HCT116 (cell line): Measurements from ENCODE around the gene RHEX. TPM values are rescaled to one million over a fixed set of nuclear protein-coding genes. Genes with fewer than 3 reads are reported as not detected.

Experiments used
- ATAC-seq: fragments of 200-7000 bp; cut with Tn5 transposase; 2 replicates; pipeline ENCODE4 v1.9.1; 2020; ENCODE audit warnings: mild to moderate bottlenecking, moderate library complexity
- BruUV-seq: library from RNA; stranded (reverse); fragments of 400-500 nt; replicated peaks from 2 replicates; lab custom pipeline; 2021; lab: Mats Ljungman, UMichigan
- CTCF ChIA-PET: fragments of 300-600 bp; sonication (Branson Sonifier 250); formaldehyde crosslinking; loops from one replicate; lab custom pipeline; 2021; ENCODE audit warnings: antibody characterized with exemption; lab: Charles Lee
- POLR2A ChIA-PET: fragments of 300-600, 350-600 bp; sonication (Branson Sonifier 250); formaldehyde crosslinking; loops from one replicate; lab custom pipeline; 2021; ENCODE audit warnings: antibody characterized with exemption; lab: Charles Lee
- RAD21 ChIA-PET, 2 experiments: fragments of 300-600 bp; sonication (Branson Sonifier 250); formaldehyde crosslinking; loops; one replicate each; lab custom pipeline; 2023; ENCODE audit warnings: low total read pairs in 2 of 2; ENCODE audit not compliant: uncharacterized antibody in 2 of 2, unreplicated experiment in 2 of 2, low non-redundant PET in 1 of 2; lab: Charles Lee
- DNase-seq: peaks from one replicate; pipeline ENCODE4 v3.0.0-alpha.2; 2010; ENCODE audit warnings: low read depth, low spot score
- H2AFZ ChIP-seq: fragments of 200-600 bp; shearing (Covaris generic), sonication (generic); 2 replicates; pipeline ENCODE4 v1.6.1; 2017; ENCODE audit warnings: low read depth, mixed run types, mixed read lengths, antibody characterized with exemption, low read length; ENCODE audit not compliant: poor library complexity, severe bottlenecking
- H3K27ac ChIP-seq: 2 replicates; pipeline ENCODE4 v1.5.1; 2012; ENCODE audit warnings: low read depth, low read length
- H3K27me3 ChIP-seq: fragments of 200-600 bp; sonication (generic); 2 replicates; pipeline ENCODE4 v1.6.1; 2016; ENCODE audit warnings: mixed run types, low read length, mixed read lengths; ENCODE audit not compliant: insufficient read depth
- H3K36me3 ChIP-seq, 2 experiments: fragments of 200-500 bp in 1 of 2; fragments of 200-600 bp in 1 of 2; sonication (Bioruptor generic) in 1 of 2; sonication (generic) in 1 of 2; 2 replicates each; pipeline versions ENCODE4 v1.5.1 to v1.6.1; 2014 to 2016; ENCODE audit warnings: low read length in 2 of 2, inconsistent platforms in 1 of 2, mixed read lengths in 1 of 2, mixed run types in 1 of 2; ENCODE audit not compliant: insufficient read depth in 2 of 2, control insufficient read depth in 1 of 2
- H3K4me1 ChIP-seq, 2 experiments: fragments of 200-600 bp in 1 of 2; sonication (generic) in 1 of 2; 2 replicates each; pipeline versions ENCODE4 v1.5.1 to v1.6.1; 2012 to 2017; ENCODE audit warnings: low read length in 2 of 2, inconsistent platforms in 1 of 2, mild to moderate bottlenecking in 1 of 2, mixed read lengths in 1 of 2, mixed run types in 1 of 2, moderate library complexity in 1 of 2; ENCODE audit not compliant: insufficient read depth in 2 of 2, control insufficient read depth in 1 of 2
- H3K4me2 ChIP-seq: fragments of 200-600 bp; sonication (generic); 2 replicates; pipeline ENCODE4 v1.6.1; 2017; ENCODE audit warnings: mixed run types, low read length, mixed read lengths
- H3K4me3 ChIP-seq, 2 experiments: fragments of 200-600 bp in 1 of 2; sonication (generic) in 1 of 2; replicated peaks in 1 of 2; 2 replicates each; pipeline ENCODE4 v1.5.1; 2011 to 2016; ENCODE audit warnings: low read length in 2 of 2, control low read depth in 1 of 2, low read depth in 1 of 2, mild to moderate bottlenecking in 1 of 2, mixed read lengths in 1 of 2, mixed run types in 1 of 2
- H3K79me2 ChIP-seq: fragments of 200-600 bp; sonication (generic); 2 replicates; pipeline ENCODE4 v1.6.1; 2017; ENCODE audit warnings: mild to moderate bottlenecking, mixed run types, low read length, moderate library complexity, mixed read lengths; ENCODE audit not compliant: insufficient read depth
- H3K9ac ChIP-seq: fragments of 200-600 bp; sonication (generic); 2 replicates; pipeline ENCODE4 v1.6.1; 2016; ENCODE audit warnings: low read length, mixed read lengths
- H3K9me2 ChIP-seq: fragments of 200-600 bp; sonication (generic), shearing (Covaris generic); 2 replicates; pipeline ENCODE4 v1.6.1; 2017; ENCODE audit warnings: mixed run types, mild to moderate bottlenecking, moderate library complexity; ENCODE audit not compliant: insufficient read depth
- H3K9me3 ChIP-seq, 2 experiments: fragments of 200-500 bp in 1 of 2; fragments of 200-600 bp in 1 of 2; sonication (Bioruptor generic) in 1 of 2; sonication (generic) in 1 of 2; 2 replicates each; pipeline ENCODE4 v1.6.1; 2014 to 2017; ENCODE audit warnings: low read length in 2 of 2, mixed read lengths in 2 of 2, inconsistent platforms in 1 of 2, low read depth in 1 of 2, mild to moderate bottlenecking in 1 of 2, mixed run types in 1 of 2, moderate library complexity in 1 of 2; ENCODE audit not compliant: control insufficient read depth in 1 of 2, insufficient read depth in 1 of 2
- H4K20me1 ChIP-seq: fragments of 200-600 bp; sonication (generic), shearing (Covaris generic); 2 replicates; pipeline ENCODE4 v1.6.1; 2017; ENCODE audit warnings: mixed run types, mild to moderate bottlenecking, moderate library complexity; ENCODE audit not compliant: insufficient read depth
- ATF3 ChIP-seq: IDR thresholded peaks from 2 replicates; pipeline ENCODE4 v1.6.1; 2012
- CBX3 ChIP-seq: IDR thresholded peaks from 2 replicates; pipeline ENCODE4 v1.6.1; 2012; ENCODE audit warnings: low read depth
- ELF1 ChIP-seq: IDR thresholded peaks from 2 replicates; pipeline ENCODE4 v1.6.1; 2012; ENCODE audit warnings: low read depth, borderline replicate concordance
- EZH2 ChIP-seq: fragments of 200-600 bp; sonication (generic); IDR thresholded peaks from 2 replicates; pipeline ENCODE4 v1.6.1; 2017; ENCODE audit warnings: antibody characterized with exemption, mixed run types
- EZH2phosphoT487 ChIP-seq: fragments of 200-600 bp; IDR thresholded peaks from 2 replicates; pipeline ENCODE4 v1.6.1; 2018; ENCODE audit warnings: antibody characterized with exemption, borderline replicate concordance
- FOSL1 ChIP-seq: IDR thresholded peaks from 2 replicates; pipeline ENCODE4 v1.6.1; 2012; ENCODE audit warnings: low read depth
- JUND ChIP-seq: IDR thresholded peaks from 2 replicates; pipeline ENCODE4 v1.6.1; 2012
- POLR2A ChIP-seq: IDR thresholded peaks from 2 replicates; pipeline ENCODE4 v1.7.0; 2011; ENCODE audit warnings: borderline replicate concordance; ENCODE audit not compliant: insufficient read depth, insufficient read length; ENCODE audit errors: extremely low read depth
- POLR2AphosphoS5 ChIP-seq: IDR thresholded peaks from 2 replicates; pipeline ENCODE4 v1.6.1; 2011; ENCODE audit warnings: mild to moderate bottlenecking, low read depth, low read length, moderate library complexity
- RAD21 ChIP-seq: IDR thresholded peaks from 2 replicates; pipeline ENCODE4 v1.6.1; 2012; ENCODE audit warnings: low read depth, mild to moderate bottlenecking
- SIN3A ChIP-seq: IDR thresholded peaks from 2 replicates; pipeline ENCODE4 v1.6.1; 2012; ENCODE audit warnings: low read depth
- SP1 ChIP-seq: IDR thresholded peaks from 2 replicates; pipeline ENCODE4 v1.6.1; 2012; ENCODE audit warnings: low read depth
- YY1 ChIP-seq: IDR thresholded peaks from 2 replicates; pipeline ENCODE4 v1.6.1; 2011; ENCODE audit warnings: low read length, low read depth, moderate library complexity, mild to moderate bottlenecking; ENCODE audit not compliant: insufficient replicate concordance; ENCODE audit errors: extremely low read depth
- ZBTB33 ChIP-seq: IDR thresholded peaks from 2 replicates; pipeline ENCODE4 v1.6.1; 2011; ENCODE audit warnings: mild to moderate bottlenecking, low read length, moderate library complexity; ENCODE audit not compliant: insufficient replicate concordance; ENCODE audit errors: extremely low read depth
- intact Hi-C: fragments of 100-400 bp; cut with micrococcal nuclease; formaldehyde crosslinking; loops from 2 replicates; pipeline ENCODE4 v1.10.0; 2022
- total RNA-seq: library from RNA; stranded (reverse); gene quantifications from one replicate; pipeline ENCODE4 v1.2.1, GENCODE V29; 2021; ENCODE audit not compliant: unreplicated experiment

RHEX gene
- total RNA-seq, 1 experiment from 2014 or later = not detected

- Histone ChIP-seq H3K9ac (no peak overlapping the region), H3K27me3 (peaks cover 5% of the 10 kb centered on the region; the same call in 1 of the 2 replicates), H3K79me2 (no peaks in the 10 kb centered on the region), H4K20me1 (no peaks in the 10 kb centered on the region), H3K4me3 (no peak overlapping the region), H3K9me3 (no peaks in the 10 kb centered on the region), H2AFZ (no peak overlapping the region), H3K4me1 (no peaks in the 10 kb centered on the region), H3K36me3 (no peaks in the 10 kb centered on the region), H3K9me2 (no peaks in the 10 kb centered on the region), H3K4me2 (no peak overlapping the region), H3K27ac (no peak overlapping the region)
- CTCF ChIA-PET = interaction anchor here (1.3 to 3.0 kb wide), 2 partner anchors 8 to 120 kb away, joined by 3 to 21 read pairs; no protein-coding TSS in a partner anchor
- DNase-seq (no peak), ATAC-seq (no peak)
- intact Hi-C loops = no loop called here
- TF ChIP-seq SIN3A (no peak), ATF3 (no peak), JUND (no peak), ELF1 (no peak), CBX3 (no peak), SP1 (no peak), ZBTB33 (no peak), EZH2phosphoT487 (no peak), RAD21 (no peak), FOSL1 (no peak), POLR2A (no peak), YY1 (no peak), EZH2 (no peak), POLR2AphosphoS5 (no peak)
- BruUV-seq = no TSS peak
- POLR2A ChIA-PET = no interaction called here
- RAD21 ChIA-PET = no interaction called here
Observed at GRCh38 chr1:206097381-206097780, 44.4 kb downstream of the RHEX start.
